HUES64 (cell line): Measurements from ENCODE around the gene SLC7A10.

Source experiments
- H3K27ac ChIP-seq: 2 replicates; pipeline ENCODE4 v1.7.0; 2013; ENCODE audit warnings: low read depth, low read length, inconsistent platforms
- H3K27me3 ChIP-seq: 2 replicates; pipeline ENCODE4 v1.6.1; 2013; ENCODE audit warnings: mild to moderate bottlenecking, low read length; ENCODE audit not compliant: insufficient read depth
- H3K36me3 ChIP-seq: 2 replicates; pipeline ENCODE4 v1.6.1; 2013; ENCODE audit warnings: mild to moderate bottlenecking, low read length; ENCODE audit not compliant: insufficient read depth
- H3K4me1 ChIP-seq: 2 replicates; pipeline ENCODE4 v1.6.1; 2013; ENCODE audit warnings: mild to moderate bottlenecking, low read length, moderate library complexity; ENCODE audit not compliant: insufficient read depth
- H3K4me3 ChIP-seq: 2 replicates; pipeline ENCODE4 v1.5.1; 2013; ENCODE audit warnings: mild to moderate bottlenecking, low read length, moderate library complexity
- H3K9ac ChIP-seq: 2 replicates; pipeline ENCODE4 v1.6.1; 2013; ENCODE audit warnings: mild to moderate bottlenecking, low read depth, low read length
- H3K9me3 ChIP-seq: 2 replicates; pipeline ENCODE4 v1.6.1; 2013; ENCODE audit warnings: low read depth, low read length; ENCODE audit not compliant: insufficient read depth
- WGBS: fragments of 150-250, 120-280 bp; methylation state at CpG from one replicate; pipeline ENCODE4 v1.1.7; 2013; ENCODE audit warnings: missing lambda C conversion rate; 5-methylcytosine and 5-hydroxymethylcytosine counted together

The SLC7A10 gene

DNA sequence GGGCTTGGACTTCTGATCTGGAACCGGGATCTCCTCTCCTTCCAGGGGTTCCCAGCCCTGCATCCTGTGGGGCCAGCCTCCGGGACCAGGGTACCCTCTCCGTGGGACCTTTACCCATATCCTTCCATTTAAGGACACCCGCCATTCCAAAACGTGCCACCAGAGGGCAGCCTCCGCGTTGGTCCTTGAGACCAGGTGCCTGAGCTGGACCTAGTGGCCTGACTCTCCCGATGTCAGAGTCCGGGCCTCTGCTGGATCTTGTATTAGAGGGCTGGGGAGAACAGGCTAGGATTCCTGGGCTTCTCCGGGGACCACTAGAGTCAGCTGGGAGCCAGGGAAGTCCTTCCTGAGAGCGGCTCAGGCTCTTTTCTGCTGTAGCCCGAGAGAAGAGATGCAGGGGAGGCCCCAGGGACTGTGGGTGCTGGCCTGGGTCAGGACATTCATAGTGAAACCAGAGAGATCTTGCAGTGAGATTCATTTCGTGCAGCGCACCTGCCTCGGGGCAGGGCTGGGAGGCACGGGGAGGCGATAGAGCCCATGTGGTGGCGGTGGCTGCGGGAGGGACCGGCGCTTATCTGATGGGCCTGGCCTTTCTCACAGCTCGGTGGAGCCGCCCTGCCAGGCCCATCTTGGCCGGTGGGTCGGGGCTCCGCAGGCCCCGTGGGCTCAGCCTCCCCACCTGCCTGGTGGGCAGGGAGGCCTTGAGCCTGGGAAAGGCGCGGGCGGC lies 9.8 kb upstream of the SLC7A10 start:
- H3K4me3 ChIP-seq: no peak overlapping the region

GRCh38 chr19:33234736-33235135 lies 9.1 kb upstream of the SLC7A10 start:
- no peak overlapping the region for H3K4me3 ChIP-seq
- 81% methylated on average over 9 of the region's 9 CpGs for WGBS
- no peak overlapping the region for H3K9ac ChIP-seq
- no peak overlapping the region for H3K27ac ChIP-seq
- no peaks in the 10 kb centered on the region; the same call in 1 of the 2 replicates for H3K27me3 ChIP-seq
- H3K36me3 ChIP-seq: no peaks in the 10 kb centered on the region
- no peaks in the 10 kb centered on the region for H3K4me1 ChIP-seq
- no peaks in the 10 kb centered on the region for H3K9me3 ChIP-seq

More for the DNA sequence above, 9.8 kb upstream of the SLC7A10 start:
- H3K36me3 ChIP-seq: no peaks in the 10 kb centered on the region
- no peaks in the 10 kb centered on the region for H3K4me1 ChIP-seq
- H3K9ac ChIP-seq: no peak overlapping the region
- H3K27ac ChIP-seq: no peak overlapping the region
- no peaks in the 10 kb centered on the region for H3K9me3 ChIP-seq
- H3K27me3 ChIP-seq: no peaks in the 10 kb centered on the region
- 66% methylated on average over 30 of the region's 30 CpGs for WGBS

GRCh38 chr19:33234092-33234491 lies 8.4 kb upstream of the SLC7A10 start:
- Histone ChIP-seq H3K9me3 (no peaks in the 10 kb centered on the region), H3K36me3 (no peaks in the 10 kb centered on the region), H3K27ac (no peak overlapping the region), H3K9ac (no peak overlapping the region), H3K4me1 (no peaks in the 10 kb centered on the region), H3K4me3 (no peak overlapping the region), H3K27me3 (peaks cover 2% of the 10 kb centered on the region; the same call in 1 of the 2 replicates)
- 88% methylated on average over 8 of the region's 8 CpGs for WGBS

DNA sequence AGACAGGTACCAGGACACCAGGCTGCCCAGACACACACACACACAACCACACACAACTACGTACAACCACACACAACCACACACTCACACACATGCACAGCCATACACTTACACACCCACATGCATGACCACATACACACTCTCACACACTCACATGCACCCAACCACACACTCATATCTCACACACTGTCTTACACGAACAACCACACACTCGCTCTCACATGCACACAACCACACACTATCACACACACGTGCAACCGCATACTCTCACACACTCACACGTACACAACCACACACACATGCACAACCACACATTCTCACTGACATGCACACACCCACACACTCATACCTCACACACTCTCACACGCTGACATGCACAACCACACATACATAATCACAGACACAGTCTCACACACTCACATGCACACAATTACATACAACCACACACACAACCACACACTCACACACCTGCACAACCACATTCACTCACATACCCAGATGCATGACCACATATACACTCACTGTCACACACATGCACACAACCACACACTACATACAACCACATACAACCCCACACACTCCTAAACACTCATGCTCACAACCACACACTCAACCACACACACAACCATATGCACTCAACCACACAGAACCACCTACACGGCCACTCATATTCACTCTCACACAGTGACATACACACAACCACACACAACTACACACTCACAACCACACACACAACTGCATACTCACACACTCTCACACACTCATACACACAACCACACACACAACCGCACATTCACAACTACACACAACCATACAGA lies 7.6 kb upstream of the SLC7A10 start:
- H3K4me1 ChIP-seq: no peaks in the 10 kb centered on the region
- H3K36me3 ChIP-seq: no peaks in the 10 kb centered on the region
- peaks cover 3% of the 10 kb centered on the region; the same call in 1 of the 2 replicates for H3K27me3 ChIP-seq
- whole genome bisulfite sequencing: 93% methylated on average over 9 of the region's 9 CpGs
- no peak overlapping the region for H3K27ac ChIP-seq
- H3K4me3 ChIP-seq: no peak overlapping the region
- H3K9me3 ChIP-seq: peaks cover 7% of the 10 kb centered on the region
- no peak overlapping the region for H3K9ac ChIP-seq

DNA sequence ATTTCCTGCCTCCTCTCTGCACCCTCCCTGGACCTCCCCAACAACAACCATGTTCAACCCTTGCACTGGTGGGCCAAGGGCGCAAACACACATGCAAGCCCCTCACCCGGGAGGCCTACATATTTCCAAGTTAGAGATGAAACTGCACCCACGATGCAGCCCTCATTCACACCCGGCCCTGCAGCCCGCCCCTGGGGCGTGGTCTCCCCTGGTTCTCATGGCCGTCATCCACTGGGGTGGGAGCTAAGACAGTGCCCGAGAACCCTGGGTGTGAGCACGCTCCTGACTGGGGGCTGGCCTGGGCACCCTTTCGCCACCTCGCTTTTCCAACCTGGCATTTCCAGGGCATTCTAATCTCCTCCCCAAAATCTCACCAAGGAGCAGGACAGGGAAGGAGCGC lies 7.0 kb upstream of the SLC7A10 start:
- no peaks in the 10 kb centered on the region for H3K36me3 ChIP-seq
- peaks cover 9% of the 10 kb centered on the region for H3K27me3 ChIP-seq

GRCh38 chr19:33231511-33231910 lies 5.9 kb upstream of the SLC7A10 start:
- Histone ChIP-seq H3K9ac (no peak overlapping the region), H3K36me3 (no peaks in the 10 kb centered on the region), H3K27me3 (peaks cover 19% of the 10 kb centered on the region), H3K4me1 (no peaks in the 10 kb centered on the region), H3K4me3 (no peak overlapping the region), H3K9me3 (peaks cover 19% of the 10 kb centered on the region), H3K27ac (no peak overlapping the region)
- 93% methylated on average over 4 of the region's 5 CpGs for WGBS

More for the DNA sequence above, 7.0 kb upstream of the SLC7A10 start:
- no peak overlapping the region for H3K4me3 ChIP-seq
- no peak overlapping the region for H3K9ac ChIP-seq
- H3K4me1 ChIP-seq: no peaks in the 10 kb centered on the region
- no peak overlapping the region for H3K27ac ChIP-seq
- 84% methylated on average over 12 of the region's 12 CpGs for WGBS
- peaks cover 13% of the 10 kb centered on the region for H3K9me3 ChIP-seq

DNA sequence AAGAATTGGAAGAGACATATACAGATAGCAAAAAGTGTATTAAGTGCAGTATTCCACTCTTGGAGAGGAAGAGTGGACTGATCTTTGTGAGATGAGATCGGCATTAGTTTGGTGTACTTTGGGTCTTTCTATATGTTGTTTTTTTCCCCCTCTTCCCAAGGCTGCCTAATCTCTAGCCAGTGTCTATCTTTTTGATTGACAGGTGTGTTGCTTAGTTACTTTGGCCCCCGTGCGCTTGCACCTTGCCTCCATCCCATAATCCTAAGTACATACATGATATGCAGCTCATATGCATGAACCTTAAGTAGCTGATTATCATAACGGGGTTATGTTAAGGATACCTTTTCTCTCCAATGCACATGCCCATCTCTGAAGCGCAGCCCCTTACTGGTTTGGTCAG lies 4.3 kb upstream of the SLC7A10 start:
- Histone ChIP-seq H3K36me3 (no peaks in the 10 kb centered on the region), H3K27me3 (peaks cover 34% of the 10 kb centered on the region), H3K9ac (no peak overlapping the region), H3K27ac (no peak overlapping the region), H3K4me1 (no peaks in the 10 kb centered on the region), H3K4me3 (no peak overlapping the region), H3K9me3 (peaks cover 19% of the 10 kb centered on the region)
- WGBS: 89% methylated on average over 5 of the region's 5 CpGs

DNA sequence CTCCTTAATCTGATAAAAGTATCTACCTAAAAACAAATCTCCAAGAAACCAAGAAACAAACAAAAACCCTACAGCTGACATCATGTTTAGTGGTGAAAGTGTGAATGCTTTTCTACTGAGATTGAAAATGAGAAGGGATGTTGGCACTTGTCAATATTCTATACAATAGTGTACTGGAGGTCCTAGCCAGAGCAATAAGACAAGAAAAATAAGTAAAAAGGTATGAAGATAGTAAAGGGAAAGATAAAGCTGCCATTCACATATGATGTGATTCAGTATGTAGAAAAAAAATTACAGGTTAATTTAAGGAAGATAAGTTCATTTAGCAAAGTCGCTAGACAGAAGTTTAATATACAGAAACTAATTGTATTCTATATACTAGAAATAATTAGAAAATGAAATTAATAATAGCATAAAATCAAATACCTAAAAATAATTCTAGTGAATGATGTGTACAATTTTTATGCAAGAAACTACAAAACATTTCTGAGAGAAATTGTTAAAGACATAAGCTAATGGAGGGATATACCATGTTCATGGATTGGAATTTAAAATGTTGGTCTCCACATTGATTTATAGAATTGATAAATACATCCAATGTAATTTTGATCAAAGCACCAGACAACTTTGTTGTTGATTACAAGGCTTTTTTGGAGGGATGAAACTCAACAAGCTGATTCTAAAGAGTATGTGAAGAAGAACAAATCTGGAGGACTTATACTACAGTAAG lies 2.4 kb upstream of the SLC7A10 start:
- Histone ChIP-seq H3K27ac (no peak overlapping the region), H3K4me3 (no peak overlapping the region), H3K9me3 (peaks cover 19% of the 10 kb centered on the region), H3K4me1 (no peaks in the 10 kb centered on the region), H3K36me3 (no peaks in the 10 kb centered on the region), H3K27me3 (peaks cover 50% of the 10 kb centered on the region), H3K9ac (no peak overlapping the region)
- WGBS: no CpG with 5 or more reads among the region's 1 CpG

GRCh38 chr19:33227242-33227650 lies 1.6 kb upstream of the SLC7A10 start:
- Histone ChIP-seq H3K27me3 (peaks cover 50% of the 10 kb centered on the region), H3K4me3 (peak overlapping the region; percentile 52), H3K36me3 (no peaks in the 10 kb centered on the region), H3K4me1 (no peaks in the 10 kb centered on the region), H3K9me3 (peaks cover 19% of the 10 kb centered on the region), H3K27ac (no peak overlapping the region), H3K9ac (peak overlapping the region; percentile 67)
- WGBS: 28% methylated on average over 18 of the region's 18 CpGs

GRCh38 chr19:33226550-33227241 lies 1.0 kb upstream of the SLC7A10 start:
- H3K27ac ChIP-seq: no peak overlapping the region
- H3K4me1 ChIP-seq: no peaks in the 10 kb centered on the region
- H3K27me3 ChIP-seq: peaks cover 50% of the 10 kb centered on the region
- peak overlapping the region; percentile 67 for H3K9ac ChIP-seq
- WGBS: 2% methylated on average over 66 of the region's 66 CpGs
- H3K36me3 ChIP-seq: no peaks in the 10 kb centered on the region
- peak overlapping the region; percentile 52 for H3K4me3 ChIP-seq
- H3K9me3 ChIP-seq: peaks cover 19% of the 10 kb centered on the region
